NCI-H1694 (cell line): ENCODE data around the gene CCDC59.

Experiments used
- DNase-seq: peaks from one replicate; lab custom pipeline; 2025; lab: John Stamatoyannopoulos, UW

The CCDC59 gene

GRCh38 chr12:82314406-82314892 lies 43.7 kb downstream of the CCDC59 start:
- no peak for DNase-seq
